Activated CD4-positive, alpha-beta T cell treated with anti-CD3 and anti-CD28 coated beads, Interleukin-2, amount 50 U/mL, for 24 hours (primary cell): Measurements from ENCODE around the gene SNRPE.
"Not testable (repeated sequence)": the region's sequence is repeated elsewhere in the genome, so short reads cannot be mapped to it uniquely, and the experiment has no call there.

Experiments used
- DNase-seq, 2 donors: peaks; one replicate each; pipeline ENCODE4 v3.0.0-alpha.2; 2020; ENCODE audit warnings: low read depth in 1 of 2, low spot score in 1 of 2

SNRPE gene

GRCh38 chr1:203861379-203862184, at the start of gene SNRPE:
SNRPE (plus strand) TSS chr1:203861599; CDS start chr1:203861660, 61 bp downstream.
- peak; percentile 86 to 95 for DNase-seq

- no peak for DNase-seq
Observed at GRCh38 chr1:203813581-203814341, 47.6 kb upstream of the SNRPE start.

GRCh38 chr1:203818399-203818798, 43.0 kb upstream of the SNRPE start:
- no peak for DNase-seq

- DNase-seq, result no peak
Observed at GRCh38 chr1:203823306-203823705, 38.1 kb upstream of the SNRPE start.

- no peak for DNase-seq
Observed at GRCh38 chr1:203826175-203826574, 35.2 kb upstream of the SNRPE start.

DNA sequence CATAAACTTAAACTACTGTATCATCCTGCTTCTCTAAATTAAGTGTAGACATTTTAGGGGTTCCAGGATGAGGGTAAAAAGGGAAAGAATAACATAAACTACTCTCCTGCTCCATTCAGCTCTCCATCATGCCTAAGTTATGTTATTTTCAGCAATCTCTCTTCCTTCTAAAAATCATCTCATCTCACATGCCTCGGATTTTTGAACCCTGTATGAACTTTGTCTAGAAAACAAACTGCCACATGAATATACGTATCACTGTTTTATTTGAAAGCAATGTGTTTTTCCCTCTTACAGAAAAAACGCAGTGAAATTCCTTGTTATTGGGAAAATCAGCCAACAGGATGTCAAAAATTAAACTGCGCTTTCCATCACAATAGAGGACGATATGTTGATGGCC, 33.4 kb upstream of the SNRPE start:
- DNase-seq, result no peak

GRCh38 chr1:203828503-203828902, 32.9 kb upstream of the SNRPE start:
- DNase-seq, result no peak

DNA sequence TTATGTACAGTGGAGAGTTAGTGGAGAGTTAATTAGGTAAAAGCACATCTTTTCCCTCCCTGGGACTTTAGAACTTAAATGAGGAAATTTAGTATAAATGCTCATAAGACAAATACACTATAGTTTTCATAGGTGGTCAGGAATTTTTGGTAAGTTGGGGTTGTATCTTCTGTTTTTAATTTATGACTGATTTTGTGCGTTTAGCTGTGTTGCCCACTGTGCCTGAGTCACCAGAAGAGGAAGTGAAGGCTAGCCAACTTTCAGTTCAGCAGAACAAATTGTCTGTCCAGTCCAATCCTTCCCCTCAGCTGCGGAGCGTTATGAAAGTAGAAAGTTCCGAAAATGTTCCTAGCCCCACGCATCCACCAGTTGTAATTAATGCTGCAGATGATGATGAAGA, 32.2 kb upstream of the SNRPE start:
- not testable (repeated sequence) for DNase-seq

DNA sequence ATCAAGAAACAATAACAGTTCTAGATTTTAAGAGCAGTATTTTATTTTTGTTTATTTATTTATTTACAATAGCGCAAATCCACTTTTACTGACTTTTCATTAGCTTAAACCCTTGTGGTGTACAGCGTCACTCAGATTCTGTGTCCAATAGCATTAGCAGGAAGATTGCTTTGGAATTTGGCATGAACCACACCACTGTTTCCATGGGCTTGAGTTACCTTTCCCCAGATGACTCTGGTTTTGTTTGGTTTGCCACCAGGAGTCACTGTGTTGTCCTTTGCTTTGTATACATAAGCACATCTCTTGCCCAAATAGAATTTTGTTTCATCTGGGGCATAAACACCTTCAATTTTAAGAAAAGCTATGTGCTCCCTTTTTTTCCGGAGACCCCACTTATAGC, 25.9 kb upstream of the SNRPE start:
- DNase-seq, result no peak

- DNase-seq, result no peak
Observed at GRCh38 chr1:203839081-203839480, 22.3 kb upstream of the SNRPE start.

DNA sequence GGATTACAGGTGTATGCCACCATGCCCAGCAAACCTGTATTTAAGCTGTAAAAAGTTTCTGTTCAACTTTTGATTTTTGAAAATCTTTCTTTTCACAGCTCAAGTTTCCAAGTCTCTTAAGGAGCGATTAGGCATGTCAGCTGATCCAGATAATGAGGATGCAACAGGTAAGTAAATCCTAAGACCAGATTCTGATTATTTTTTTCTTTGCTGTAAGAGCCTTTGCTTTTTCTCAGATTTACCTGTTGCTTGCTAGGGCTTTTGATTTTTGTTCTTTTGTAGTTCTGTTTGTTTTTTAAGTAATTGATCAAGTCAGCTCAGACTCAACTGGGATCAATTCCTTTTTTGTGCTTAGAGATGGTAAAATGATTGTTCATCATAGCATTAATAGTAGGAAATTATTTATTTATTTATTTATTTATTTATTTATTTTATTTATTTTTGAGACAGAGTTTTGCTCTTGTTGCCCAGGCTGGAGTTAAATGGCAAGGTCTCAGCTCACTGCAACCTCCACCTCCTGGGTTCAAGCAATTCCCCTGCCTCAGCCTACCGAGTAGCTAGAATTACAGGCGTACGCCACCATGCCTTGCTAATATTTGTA, 21.1 kb upstream of the SNRPE start:
- no peak for DNase-seq

DNA sequence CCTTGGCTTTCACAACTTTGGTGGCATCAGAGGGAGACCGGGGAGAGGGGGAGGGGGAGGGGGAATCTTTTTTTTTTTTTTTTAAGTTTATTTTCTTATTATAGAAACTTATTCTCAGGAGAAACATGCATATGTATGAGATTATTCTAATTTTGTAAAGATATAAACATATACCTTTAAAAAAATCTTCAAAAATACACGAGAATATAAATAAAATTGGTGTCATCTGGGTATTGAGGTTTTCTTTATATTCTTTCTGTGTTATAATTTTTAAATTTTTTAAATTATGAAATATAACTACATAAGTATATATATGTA, 18.9 kb upstream of the SNRPE start:
- DNase-seq, result no peak

- no peak for DNase-seq
Observed at GRCh38 chr1:203843435-203843834, 18.0 kb upstream of the SNRPE start.

DNA sequence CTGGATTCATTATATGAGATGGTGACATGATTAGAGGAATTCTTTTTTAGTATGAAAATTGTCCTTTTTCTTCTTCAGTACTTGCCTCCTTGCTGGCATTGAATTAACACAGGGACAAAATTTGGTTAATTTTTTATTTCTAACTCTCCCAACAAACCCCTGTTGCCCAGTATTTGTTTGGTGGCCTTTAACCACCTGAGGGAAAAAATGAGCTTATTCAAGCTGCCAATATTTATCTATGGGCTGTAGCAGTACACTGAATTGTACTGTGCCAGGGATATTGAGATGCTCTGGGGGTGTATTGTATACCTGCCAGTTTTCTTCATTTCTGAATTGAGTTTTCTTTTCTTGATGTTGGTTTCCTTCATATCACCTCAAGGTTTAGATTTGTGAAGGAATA, 8.3 kb upstream of the SNRPE start:
- not testable (repeated sequence) for DNase-seq

GRCh38 chr1:203858055-203858454, 3.3 kb upstream of the SNRPE start:
- DNase-seq, result no peak

GRCh38 chr1:203858975-203859374, 2.4 kb upstream of the SNRPE start:
- DNase-seq, result no peak

GRCh38 chr1:203860396-203861025, 888 bp upstream of the SNRPE start:
- no peak for DNase-seq

DNA sequence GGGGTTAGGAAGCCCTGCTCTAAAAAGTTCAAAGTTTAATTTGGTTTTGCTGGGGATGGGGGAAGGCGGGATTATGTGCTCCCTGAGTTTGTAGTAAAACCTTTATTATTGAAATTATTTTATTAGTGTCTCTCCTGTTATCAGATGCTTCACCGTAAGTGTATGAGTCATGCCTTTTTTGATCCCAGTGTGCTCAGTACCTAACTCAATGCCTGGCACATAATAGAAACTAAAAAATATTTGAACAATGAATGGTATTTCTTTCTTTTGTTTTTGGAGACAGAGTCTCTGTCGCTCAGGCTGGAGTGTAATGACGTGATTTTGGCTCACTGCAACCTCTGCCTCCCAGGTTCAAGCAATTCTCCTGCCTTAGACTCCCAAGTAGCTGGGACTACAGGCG, 6.4 kb downstream of the SNRPE start:
- no peak for DNase-seq

DNA sequence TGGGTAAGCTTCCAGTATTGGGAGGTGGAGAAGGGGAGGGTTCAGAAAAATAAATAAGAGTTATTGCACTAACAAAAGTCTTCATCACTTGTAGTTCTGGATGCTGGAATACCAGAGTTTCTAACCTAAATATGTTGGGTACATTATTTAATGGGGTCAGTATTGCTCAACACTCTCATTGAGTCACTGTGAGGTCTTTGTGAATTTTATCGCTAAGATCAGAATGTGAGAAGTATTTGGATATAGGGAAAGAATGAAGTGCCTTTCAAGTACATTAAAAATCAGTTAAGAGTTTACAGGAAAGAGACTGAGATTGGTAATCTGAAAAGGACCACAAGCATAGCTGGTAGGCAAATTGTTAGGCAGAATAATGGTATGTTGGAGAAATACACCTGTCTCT, 8.8 kb downstream of the SNRPE start:
- no peak for DNase-seq

- no peak for DNase-seq
Observed at GRCh38 chr1:203871114-203871880, 9.9 kb downstream of the SNRPE start.

DNA sequence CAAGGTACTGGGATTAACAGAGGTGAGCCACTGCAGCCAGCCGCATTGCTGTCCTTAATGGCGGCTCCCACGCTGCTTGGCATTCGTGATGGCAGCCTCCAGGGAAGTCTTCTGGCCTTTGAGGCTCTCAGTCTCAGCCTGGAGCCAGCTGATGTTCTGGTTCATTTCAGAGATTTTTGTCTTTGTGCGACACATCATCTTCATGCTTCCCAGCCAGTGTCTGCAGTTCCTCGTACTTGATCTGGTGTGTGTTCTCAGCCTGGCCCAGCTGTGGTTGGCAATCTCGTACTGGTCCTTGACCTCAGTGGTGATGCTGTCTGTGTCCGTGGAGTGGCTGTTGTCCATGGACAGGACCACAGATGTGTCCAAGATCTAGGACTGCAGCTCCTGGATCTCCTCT, 11.7 kb downstream of the SNRPE start:
- DNase-seq, result no peak
